ENCODE data around the gene CFAP43. TPM values are rescaled to one million over a fixed set of nuclear protein-coding genes. Genes with fewer than 3 reads are reported as not detected.

Gene CFAP43
- total and polyA plus RNA-seq, 10 of the 15 experiments (the other 5 are each of a cell fraction or from before 2014, with no cell fraction given): 0.06 to 0.14 (median 0.10) TPM; not detected in 5

- H3K27me3 ChIP-seq (replicated peaks in 1 of 2; ENCODE audit: control insufficient read depth in 2 of 2, insufficient read depth in 2 of 2, low read length in 1 of 2): no peaks in the 10 kb centered on the region
- H4K20me1 ChIP-seq (ENCODE audit: control insufficient read depth, insufficient read depth): no peaks in the 10 kb centered on the region
- RAD21 ChIA-PET (ENCODE audit: unreplicated experiment): no interaction called here
- no TSS peak for BruUV-seq (replicated peaks)
- intact Hi-C loops (cut with micrococcal nuclease; ENCODE audit: unreplicated experiment) (no loop called here), in situ Hi-C loops (cut with MboI) (no loop called here)
- WGBS (ENCODE audit: insufficient coverage, insufficient replicate concordance, low lambda C conversion rate, missing lambda C conversion rate): 82% methylated on average over 2 of the region's 2 CpGs
- no peak for DNase-seq (ENCODE audit: low read depth, low spot score)
- SMC1A ChIA-PET (ENCODE audit: uncharacterized antibody, unreplicated experiment): interaction anchor here (1.4 to 7.3 kb wide), 4 partner anchors 11 to 21 kb away, joined by 3 to 30 read pairs (median 4); partner anchors contain the start of gene GSTO2
- POLR2A ChIA-PET: interaction anchor here (0.6 to 2.7 kb wide), 2 partner anchors 42 to 131 kb away, joined by 3 to 14 read pairs; partner anchors contain the start of gene SFR1
- H3K36me3 ChIP-seq (ENCODE audit: control insufficient read depth in 2 of 2, insufficient read depth in 2 of 2, low read length in 1 of 2): peaks cover 0 to 7% of the 10 kb centered on the region in 2 experiments; a peak in 2 of 4 replicates
- FAIRE-seq: no peak
- no peak overlapping the region for H3K27ac ChIP-seq (ENCODE audit: control insufficient read depth, insufficient read depth)
- no peak overlapping the region for H2AFZ ChIP-seq (ENCODE audit: control insufficient read depth, low read depth, low read length)
- CTCF ChIA-PET: interaction anchor here (0.6 to 13.2 kb wide), 4 partner anchors 21 to 99 kb away, joined by 3 to 105 read pairs (median 4); no protein-coding TSS in a partner anchor
- no peaks in the 10 kb centered on the region for H3K9me3 ChIP-seq (replicated peaks; ENCODE audit: control insufficient read depth, insufficient read depth, low read length)
- H3K4me1 ChIP-seq (ENCODE audit: control insufficient read depth, insufficient read depth, low read length): peaks cover 8% of the 10 kb centered on the region
- no peak overlapping the region for H3K9ac ChIP-seq (ENCODE audit: control insufficient read depth, insufficient read depth, low read length)
- ATAC-seq: no peak
- no peak overlapping the region for H3K4me2 ChIP-seq (ENCODE audit: control insufficient read depth, insufficient read depth)
- peaks cover 38% of the 10 kb centered on the region for H3K79me2 ChIP-seq (ENCODE audit: control insufficient read depth, insufficient read depth, low read length)
- H3K4me3 ChIP-seq: no peak overlapping the region
- no peak for TF ChIP-seq RAD51 (IDR thresholded peaks at IDR 0.05)
- TF ChIP-seq CUX1 (IDR thresholded peaks at IDR 0.05; ENCODE audit: insufficient replicate concordance, low read depth, low read length): no peak
- no peak for TF ChIP-seq ZBTB33 (IDR thresholded peaks at IDR 0.05)
- no peak for TF ChIP-seq ZNF384 (IDR thresholded peaks at IDR 0.05; ENCODE audit: borderline replicate concordance, low read depth, low read length)
- TF ChIP-seq SMC3 (IDR thresholded peaks at IDR 0.05; ENCODE audit: borderline replicate concordance, low read length): no peak
- no peak for TF ChIP-seq NFIC (IDR thresholded peaks at IDR 0.05; ENCODE audit: low read depth, low read length)
- TF ChIP-seq, protein P1, sequence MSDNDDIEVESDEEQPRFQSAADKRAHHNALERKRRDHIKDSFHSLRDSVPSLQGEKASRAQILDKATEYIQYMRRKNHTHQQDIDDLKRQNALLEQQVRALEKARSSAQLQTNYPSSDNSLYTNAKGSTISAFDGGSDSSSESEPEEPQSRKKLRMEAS (IDR thresholded peaks at IDR 0.05; ENCODE audit: low read depth, low read length): no peak
- no peak for TF ChIP-seq SUZ12 (IDR thresholded peaks at IDR 0.05; ENCODE audit: unreplicated experiment)
- TF ChIP-seq CBX3 (IDR thresholded peaks at IDR 0.05; ENCODE audit: borderline replicate concordance, low read depth): no peak
- no peak for TF ChIP-seq IRF5 (IDR thresholded peaks at IDR 0.05; ENCODE audit: borderline replicate concordance)
- TF ChIP-seq NKRF (conservative IDR thresholded peaks at IDR 0.05): no peak
- no peak for TF ChIP-seq POU2F2 (IDR thresholded peaks at IDR 0.05; ENCODE audit: borderline replicate concordance, low read depth, low read length)
Measured at GRCh38 chr10:104253106-104253505, 20.9 kb upstream of the CFAP43 start.

Data from GM12878 (cell line).